ENCODE results near the gene KRT81.

DNA sequence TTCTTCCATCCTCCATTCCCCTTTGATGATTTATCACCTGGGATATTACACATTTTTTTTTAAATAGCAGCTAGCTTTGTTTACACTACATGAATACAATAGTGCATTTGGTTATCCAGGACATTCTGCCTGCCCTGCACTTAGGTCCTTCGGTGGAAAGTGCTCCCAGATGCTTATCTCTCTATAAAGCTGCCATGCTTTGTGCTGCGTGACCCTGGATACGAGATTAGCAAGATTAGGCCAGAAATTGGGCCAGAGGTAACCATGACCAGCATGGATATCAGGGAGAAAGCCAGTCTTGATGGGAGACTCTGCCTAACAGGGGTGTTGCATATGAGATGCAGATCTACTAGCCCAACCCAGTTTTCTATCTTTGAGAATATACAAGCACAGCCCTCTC, 42.0 kb upstream of the KRT81 start:
- no peak for TF ChIP-seq CTCF (IDR thresholded peaks at IDR 0.05)
- no peak for TF ChIP-seq EZH2 (IDR thresholded peaks at IDR 0.05)
- TF ChIP-seq EZH2phosphoT487 (IDR thresholded peaks at IDR 0.05): no peak

All from neural progenitor cell (in vitro differentiated cells).